ENCODE measurements around the gene UNC13B. TPM values are rescaled to one million over a fixed set of nuclear protein-coding genes. Genes with fewer than 3 reads are reported as not detected.

Gene UNC13B
- polyA plus RNA-seq, 1 experiment, result 12.5 TPM

- Histone ChIP-seq H3K27ac (ENCODE audit: low read depth, low read length) (no peak overlapping the region), H3K27me3 (ENCODE audit: control insufficient read depth, insufficient read depth, low read length) (no peaks in the 10 kb centered on the region), H3K9me3 (ENCODE audit: control insufficient read depth, insufficient read depth, low read length) (no peaks in the 10 kb centered on the region), H3K4me3 (ENCODE audit: low read depth, low read length) (no peak overlapping the region)
- ChIA-PET POLR2A (no interaction called here), CTCF (no interaction called here)
- DNase-seq (ENCODE audit: low read depth, low spot score), result no peak
- no peak for TF ChIP-seq CTCF (IDR thresholded peaks at IDR 0.05; ENCODE audit: low read depth, low read length)
These were observed 144.5 kb downstream of the UNC13B start for GRCh38 chr9:35306283-35306682.

GRCh38 chr9:35308316-35308715 is 146.5 kb downstream of the UNC13B start:
- CTCF ChIA-PET, result interaction anchor here (0.5 kb wide), 1 partner anchor 225 kb away, joined by 3 read pairs; no protein-coding TSS in a partner anchor
- no peak overlapping the region for H3K27ac ChIP-seq (ENCODE audit: low read depth, low read length)
- TF ChIP-seq CTCF (IDR thresholded peaks at IDR 0.05; ENCODE audit: low read depth, low read length), result no peak
- no peaks in the 10 kb centered on the region for H3K9me3 ChIP-seq (ENCODE audit: control insufficient read depth, insufficient read depth, low read length)
- no peak overlapping the region for H3K4me3 ChIP-seq (ENCODE audit: low read depth, low read length)
- POLR2A ChIA-PET, result interaction anchor here (0.6 kb wide), 1 partner anchor 1150 kb away, joined by 3 read pairs; no protein-coding TSS in a partner anchor
- H3K27me3 ChIP-seq (ENCODE audit: control insufficient read depth, insufficient read depth, low read length), result no peaks in the 10 kb centered on the region
- DNase-seq (ENCODE audit: low read depth, low spot score), result no peak

GRCh38 chr9:35311891-35312639 is 150.3 kb downstream of the UNC13B start:
- TF ChIP-seq CTCF (IDR thresholded peaks at IDR 0.05; ENCODE audit: low read depth, low read length), result no peak
- DNase-seq (ENCODE audit: low read depth, low spot score), result no peak
- ChIA-PET CTCF (interaction anchor here (0.8 kb wide), 1 partner anchor 53 kb away, joined by 4 read pairs; no protein-coding TSS in a partner anchor), POLR2A (no interaction called here)
- Histone ChIP-seq H3K27ac (ENCODE audit: low read depth, low read length) (no peak overlapping the region), H3K4me3 (ENCODE audit: low read depth, low read length) (no peak overlapping the region), H3K27me3 (ENCODE audit: control insufficient read depth, insufficient read depth, low read length) (no peaks in the 10 kb centered on the region), H3K9me3 (ENCODE audit: control insufficient read depth, insufficient read depth, low read length) (no peaks in the 10 kb centered on the region)

- ChIA-PET POLR2A (no interaction called here), CTCF (no interaction called here)
- no peak for DNase-seq (ENCODE audit: low read depth, low spot score)
- TF ChIP-seq CTCF (IDR thresholded peaks at IDR 0.05; ENCODE audit: low read depth, low read length), result no peak
- Histone ChIP-seq H3K27ac (ENCODE audit: low read depth, low read length) (no peak overlapping the region), H3K27me3 (ENCODE audit: control insufficient read depth, insufficient read depth, low read length) (no peaks in the 10 kb centered on the region), H3K4me3 (ENCODE audit: low read depth, low read length) (no peak overlapping the region), H3K9me3 (ENCODE audit: control insufficient read depth, insufficient read depth, low read length) (no peaks in the 10 kb centered on the region)
These were observed 151.7 kb downstream of the UNC13B start for GRCh38 chr9:35313460-35313859.

GRCh38 chr9:35313916-35314315 is 152.1 kb downstream of the UNC13B start:
- POLR2A ChIA-PET, result no interaction called here
- CTCF ChIA-PET, result no interaction called here
- DNase-seq (ENCODE audit: low read depth, low spot score), result no peak
- Histone ChIP-seq H3K27ac (ENCODE audit: low read depth, low read length) (no peak overlapping the region), H3K27me3 (ENCODE audit: control insufficient read depth, insufficient read depth, low read length) (no peaks in the 10 kb centered on the region), H3K9me3 (ENCODE audit: control insufficient read depth, insufficient read depth, low read length) (no peaks in the 10 kb centered on the region), H3K4me3 (ENCODE audit: low read depth, low read length) (no peak overlapping the region)
- TF ChIP-seq CTCF (IDR thresholded peaks at IDR 0.05; ENCODE audit: low read depth, low read length), result no peak

Data from AG04450 (cell line).